GM12891 (cell line): ENCODE measurements around the gene GRIA1.

Experiments used
- DNase-seq: peaks from one replicate; pipeline ENCODE4 v3.0.0; 2011; ENCODE audit warnings: low spot score; ENCODE audit not compliant: insufficient read length
- FAIRE-seq: peaks from 2 replicates; lab custom pipeline; 2011; peaks lifted over from hg19 to GRCh38; lab: Jason Lieb, UNC
- PAX5 ChIP-seq: IDR thresholded peaks from 2 replicates; pipeline ENCODE4 v1.6.1; 2011; ENCODE audit warnings: low read length, moderate library complexity, mild to moderate bottlenecking; ENCODE audit not compliant: insufficient read depth, severe bottlenecking
- POLR2A ChIP-seq: IDR thresholded peaks from 2 replicates; pipeline ENCODE4 v1.6.1; 2011; ENCODE audit warnings: low read depth, low read length, control low read depth
- POLR2AphosphoS5 ChIP-seq: IDR thresholded peaks from 2 replicates; pipeline ENCODE4 v1.6.1; 2011; ENCODE audit warnings: low read depth, low read length, control low read depth
- POU2F2 ChIP-seq: IDR thresholded peaks from 2 replicates; pipeline ENCODE4 v1.6.1; 2011; ENCODE audit warnings: low read depth, mild to moderate bottlenecking, control low read depth, low read length, moderate library complexity
- SPI1 ChIP-seq: IDR thresholded peaks from 2 replicates; pipeline ENCODE4 v1.6.1; 2011; ENCODE audit warnings: low read depth, low read length, control low read depth
- TAF1 ChIP-seq: IDR thresholded peaks from 2 replicates; pipeline ENCODE4 v1.6.1; 2011; ENCODE audit warnings: low read depth, low read length, control low read depth

Gene GRIA1

GRCh38 chr5:153558957-153559356 lies 68.5 kb downstream of the GRIA1 start:
- FAIRE-seq (no peak), DNase-seq (no peak)
- no peak for TF ChIP-seq POLR2AphosphoS5
- TF ChIP-seq TAF1: no peak
- no peak for TF ChIP-seq SPI1
- no peak for TF ChIP-seq POU2F2

- FAIRE-seq (no peak), DNase-seq (no peak)
- TF ChIP-seq TAF1 (no peak), PAX5 (no peak), SPI1 (no peak), POU2F2 (no peak), POLR2A (no peak), POLR2AphosphoS5 (no peak)
Measured at GRCh38 chr5:153559926-153560325, 69.5 kb downstream of the GRIA1 start.

- DNase-seq: no peak
- FAIRE-seq: no peak
Measured at GRCh38 chr5:153562189-153562588, 71.7 kb downstream of the GRIA1 start.

GRCh38 chr5:153565822-153566221 lies 75.4 kb downstream of the GRIA1 start:
- FAIRE-seq (no peak), DNase-seq (no peak)
- TF ChIP-seq POLR2A (no peak), TAF1 (no peak), POU2F2 (no peak), POLR2AphosphoS5 (no peak), PAX5 (no peak), SPI1 (no peak)

More at GRCh38 chr5:153562189-153562588, 71.7 kb downstream of the GRIA1 start:
- TF ChIP-seq POLR2AphosphoS5: no peak
- no peak for TF ChIP-seq PAX5
- TF ChIP-seq POU2F2: no peak
- no peak for TF ChIP-seq POLR2A
- TF ChIP-seq TAF1: no peak
- no peak for TF ChIP-seq SPI1

GRCh38 chr5:153569036-153569435 lies 78.6 kb downstream of the GRIA1 start:
- no peak for DNase-seq
- FAIRE-seq: no peak
- no peak for TF ChIP-seq POU2F2
- TF ChIP-seq POLR2A: no peak
- TF ChIP-seq SPI1: no peak
- no peak for TF ChIP-seq TAF1
- no peak for TF ChIP-seq PAX5
- TF ChIP-seq POLR2AphosphoS5: no peak

GRCh38 chr5:153571162-153571561 lies 80.7 kb downstream of the GRIA1 start:
- DNase-seq (no peak), FAIRE-seq (no peak)
- TF ChIP-seq SPI1: no peak
- TF ChIP-seq POLR2AphosphoS5: no peak
- TF ChIP-seq PAX5: no peak
- TF ChIP-seq POU2F2: no peak
- no peak for TF ChIP-seq TAF1
- no peak for TF ChIP-seq POLR2A

GRCh38 chr5:153572411-153573145 lies 82.1 kb downstream of the GRIA1 start:
- no peak for TF ChIP-seq SPI1
- DNase-seq (no peak), FAIRE-seq (no peak)

GRCh38 chr5:153573326-153574033 lies 83.0 kb downstream of the GRIA1 start:
- FAIRE-seq (no peak), DNase-seq (no peak)

GRCh38 chr5:153584126-153584959 lies 93.9 kb downstream of the GRIA1 start:
- DNase-seq: no peak
- TF ChIP-seq POLR2AphosphoS5 (no peak), TAF1 (no peak), PAX5 (no peak), POLR2A (no peak), SPI1 (no peak), POU2F2 (no peak)
- no peak for FAIRE-seq

More at GRCh38 chr5:153573326-153574033, 83.0 kb downstream of the GRIA1 start:
- TF ChIP-seq POU2F2 (no peak), PAX5 (no peak), TAF1 (no peak), POLR2AphosphoS5 (no peak), POLR2A (no peak), SPI1 (no peak)
